ENCODE results near the gene OTUD7B. TPM values are rescaled to one million over a fixed set of nuclear protein-coding genes. Genes with fewer than 3 reads are reported as not detected.

Gene OTUD7B
- total RNA-seq, 1 experiment from 2014 or later = 11.5 TPM

- ChIA-PET CTCF (interaction anchor here (0.6 kb wide), 2 partner anchors 26 to 250 kb away, joined by 3 to 4 read pairs; no protein-coding TSS in a partner anchor), POLR2A (ENCODE audit: unreplicated experiment) (interaction anchor here (0.6 kb wide), 1 partner anchor 49 kb away, joined by 3 read pairs; a partner anchor contains a TSS)
- H3F3A ChIP-seq (ENCODE audit: low read length, unreplicated experiment) = peaks cover 6% of the 10 kb centered on the region
- H3K36me3 ChIP-seq (ENCODE audit: low read depth, low read length) = no peaks in the 10 kb centered on the region
- no peaks in the 10 kb centered on the region for H4K20me1 ChIP-seq (ENCODE audit: low read length)
- intact Hi-C loops (cut with micrococcal nuclease) = no loop called here
- no peaks in the 10 kb centered on the region for H3K9me2 ChIP-seq (replicated peaks; ENCODE audit: low read length)
- peak; percentile 69 for DNase-seq
- H3K4me3 ChIP-seq (ENCODE audit: low read length) = peak within 1 kb of the TSS; percentile 75
- H3K9me3 ChIP-seq (ENCODE audit: low read length) = no peaks in the 10 kb centered on the region
- H3K27me3 ChIP-seq (ENCODE audit: low read length) = no peaks in the 10 kb centered on the region
- TF ChIP-seq EZH2 (IDR thresholded peaks at IDR 0.05; ENCODE audit: low read length, unreplicated experiment) (no peak), CTCF (conservative IDR thresholded peaks at IDR 0.05; ENCODE audit: low read depth, low read length) (no peak), EZH2phosphoT487 (IDR thresholded peaks at IDR 0.05; ENCODE audit: borderline replicate concordance, low read length) (no peak)
- ATAC-seq = peak; percentile 55
- H2AFZ ChIP-seq (ENCODE audit: low read length) = peak within 1 kb of the TSS; percentile 88
- peak within 1 kb of the TSS; percentile 90 for H3K27ac ChIP-seq (ENCODE audit: low read length)
- H3K4me2 ChIP-seq (ENCODE audit: low read length) = peak within 1 kb of the TSS; percentile 81
- peak within 1 kb of the TSS; percentile 59 for H3K9ac ChIP-seq (ENCODE audit: low read length)
- no peaks in the 10 kb centered on the region for H3K79me2 ChIP-seq (ENCODE audit: low read length)
- H3K4me1 ChIP-seq (ENCODE audit: insufficient read depth, low read length) = peaks cover 50% of the 10 kb centered on the region
- TSS peak; percentile 6 for BruUV-seq (replicated peaks)
Measured at GRCh38 chr1:149936170-149936991, 74.1 kb downstream of the OTUD7B start, which contains the start of gene MTMR11. Gene MTMR11 (minus strand): TSS chr1:149936879. CDS start chr1:149936647, 232 bp downstream.

GRCh38 chr1:149934356-149934755 is 76.2 kb downstream of the OTUD7B start:
- no peak overlapping the region for H3K9ac ChIP-seq (ENCODE audit: low read length)
- H2AFZ ChIP-seq (ENCODE audit: low read length) = no peak overlapping the region
- H3K36me3 ChIP-seq (ENCODE audit: low read depth, low read length) = no peaks in the 10 kb centered on the region
- H3K27ac ChIP-seq (ENCODE audit: low read length) = no peak overlapping the region
- no peak overlapping the region for H3K4me2 ChIP-seq (ENCODE audit: low read length)
- intact Hi-C loops (cut with micrococcal nuclease) = no loop called here
- H3K9me3 ChIP-seq (ENCODE audit: low read length) = no peaks in the 10 kb centered on the region
- CTCF ChIA-PET = no interaction called here
- H3K79me2 ChIP-seq (ENCODE audit: low read length) = no peaks in the 10 kb centered on the region
- H3K4me1 ChIP-seq (ENCODE audit: insufficient read depth, low read length) = peaks cover 44% of the 10 kb centered on the region
- ATAC-seq (no peak), DNase-seq (no peak)
- no peaks in the 10 kb centered on the region for H4K20me1 ChIP-seq (ENCODE audit: low read length)
- no peaks in the 10 kb centered on the region for H3K27me3 ChIP-seq (ENCODE audit: low read length)
- TF ChIP-seq CTCF (conservative IDR thresholded peaks at IDR 0.05; ENCODE audit: low read depth, low read length) = no peak
- TF ChIP-seq EZH2 (IDR thresholded peaks at IDR 0.05; ENCODE audit: low read length, unreplicated experiment) = no peak
- TF ChIP-seq EZH2phosphoT487 (IDR thresholded peaks at IDR 0.05; ENCODE audit: borderline replicate concordance, low read length) = no peak
- BruUV-seq (replicated peaks) = no TSS peak
- POLR2A ChIA-PET (ENCODE audit: unreplicated experiment) = no interaction called here
- no peaks in the 10 kb centered on the region for H3K9me2 ChIP-seq (replicated peaks; ENCODE audit: low read length)
- no peak overlapping the region for H3K4me3 ChIP-seq (ENCODE audit: low read length)
- no peaks in the 10 kb centered on the region for H3F3A ChIP-seq (ENCODE audit: low read length, unreplicated experiment)

GRCh38 chr1:149933208-149933607 is 77.3 kb downstream of the OTUD7B start:
- BruUV-seq (replicated peaks) = no TSS peak
- H3K27me3 ChIP-seq (ENCODE audit: low read length) = no peaks in the 10 kb centered on the region
- DNase-seq (no peak), ATAC-seq (no peak)
- no peaks in the 10 kb centered on the region for H3K36me3 ChIP-seq (ENCODE audit: low read depth, low read length)
- H2AFZ ChIP-seq (ENCODE audit: low read length) = no peak overlapping the region
- TF ChIP-seq EZH2 (IDR thresholded peaks at IDR 0.05; ENCODE audit: low read length, unreplicated experiment) (no peak), CTCF (conservative IDR thresholded peaks at IDR 0.05; ENCODE audit: low read depth, low read length) (no peak), EZH2phosphoT487 (IDR thresholded peaks at IDR 0.05; ENCODE audit: borderline replicate concordance, low read length) (no peak)
- no peak overlapping the region for H3K9ac ChIP-seq (ENCODE audit: low read length)
- no peaks in the 10 kb centered on the region for H3K9me2 ChIP-seq (replicated peaks; ENCODE audit: low read length)
- no peaks in the 10 kb centered on the region for H3K79me2 ChIP-seq (ENCODE audit: low read length)
- peaks cover 43% of the 10 kb centered on the region for H3K4me1 ChIP-seq (ENCODE audit: insufficient read depth, low read length)
- intact Hi-C loops (cut with micrococcal nuclease) = no loop called here
- no peak overlapping the region for H3K4me2 ChIP-seq (ENCODE audit: low read length)
- no peak overlapping the region for H3K27ac ChIP-seq (ENCODE audit: low read length)
- H3K9me3 ChIP-seq (ENCODE audit: low read length) = no peaks in the 10 kb centered on the region
- ChIA-PET CTCF (no interaction called here), POLR2A (ENCODE audit: unreplicated experiment) (no interaction called here)
- no peaks in the 10 kb centered on the region for H4K20me1 ChIP-seq (ENCODE audit: low read length)
- H3K4me3 ChIP-seq (ENCODE audit: low read length) = no peak overlapping the region
- H3F3A ChIP-seq (ENCODE audit: low read length, unreplicated experiment) = no peaks in the 10 kb centered on the region

All from PC-3 (cell line).